ENCODE results near the gene COX6B2. TPM values are rescaled to one million over a fixed set of nuclear protein-coding genes. Genes with fewer than 3 reads are reported as not detected.

COX6B2 gene
- total and polyA plus RNA-seq, 2 of the 8 experiments (the other 6 are each of a cell fraction or from before 2014, with no cell fraction given), result 4.9 to 6.4 TPM

DNA sequence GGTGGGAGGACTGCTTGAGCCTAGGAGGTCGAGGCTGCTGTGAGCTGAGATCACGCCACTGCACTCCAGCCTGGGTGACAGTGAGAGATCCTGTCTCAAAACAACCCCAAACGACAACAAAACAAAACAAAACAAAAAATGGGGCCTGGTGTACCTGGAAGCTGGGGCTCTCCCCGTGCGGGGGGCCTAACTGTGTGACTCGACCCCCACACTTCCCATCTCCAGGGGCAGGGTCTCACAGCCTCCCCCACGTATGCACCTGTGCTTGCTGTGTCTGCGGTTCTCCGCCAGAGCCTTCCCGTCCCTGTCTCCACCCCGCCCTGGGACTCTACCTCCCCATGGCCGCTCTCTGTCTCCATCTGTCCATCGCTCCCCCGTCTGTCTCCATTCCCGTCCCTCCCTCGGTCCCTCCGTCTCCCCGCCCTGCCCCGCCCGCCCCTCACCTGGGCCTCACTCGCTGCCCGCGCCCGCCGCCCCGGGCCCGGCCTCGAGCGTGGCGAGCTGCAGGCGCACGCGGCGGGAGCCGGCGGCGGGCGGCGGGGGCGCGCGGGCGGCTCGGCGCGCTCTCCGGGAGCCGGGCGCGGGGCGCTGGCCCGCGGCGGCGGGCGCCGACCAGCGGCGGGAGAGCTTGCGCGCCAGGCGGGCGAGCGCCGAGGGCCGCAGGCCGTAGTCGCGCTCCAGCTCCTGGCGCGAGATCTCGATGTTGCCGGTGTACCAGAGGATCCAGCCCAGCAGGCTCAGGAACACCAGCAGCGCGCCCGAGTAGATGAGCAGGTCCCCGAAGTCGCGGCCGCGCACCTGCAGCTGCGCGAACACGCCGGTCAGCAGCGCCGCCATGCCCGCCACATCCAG is 29.0 kb upstream of the COX6B2 start:
- H3K9me3 ChIP-seq (ENCODE audit: insufficient read depth in 2 of 2, low read depth in 1 of 2, low read length in 1 of 2), result no peaks in the 10 kb centered on the region
- H3K79me2 ChIP-seq (ENCODE audit: control insufficient read depth in 1 of 2, insufficient read depth in 2 of 2, low read length in 2 of 2), result peaks cover 17 to 26% of the 10 kb centered on the region in 2 experiments; a peak in 3 of 4 replicates
- peak overlapping the region; percentile 47 to 94 (median 54) for H3K9ac ChIP-seq (replicated peaks in 1 of 4; ENCODE audit: extremely low read depth in 1 of 4, low read depth in 3 of 4, low read length in 3 of 4)
- peaks cover 23% of the 10 kb centered on the region for H3K79me1 ChIP-seq (ENCODE audit: low read depth, low read length)
- 5% methylated on average over 47 of the region's 88 CpGs; no CpG with 5 or more reads in 1 of the 2 experiments for WGBS, 2 experiments (ENCODE audit: extremely low coverage in 1 of 2, insufficient coverage in 1 of 2, insufficient read length in 1 of 2, insufficient replicate concordance in 2 of 2, low coverage in 1 of 2, low lambda C conversion rate in 2 of 2, missing lambda C conversion rate in 1 of 2)
- peak overlapping the region; percentile 99 for H3K14ac ChIP-seq (ENCODE audit: insufficient read length)
- no peak for FAIRE-seq
- H2AFZ ChIP-seq (ENCODE audit: low read length), result peak overlapping the region; percentile 91; the same call in 1 of the 2 replicates
- no peak overlapping the region for H2BK120ac ChIP-seq (replicated peaks; ENCODE audit: low read depth, low read length)
- H3K4me1 ChIP-seq (replicated peaks in 1 of 4; ENCODE audit: control insufficient read depth in 3 of 4, insufficient read depth in 4 of 4, low read length in 3 of 4), result peaks cover 0 to 37% (median 25%) of the 10 kb centered on the region in 4 experiments; a peak in 6 of 7 replicates
- H3K27ac ChIP-seq (ENCODE audit: low read depth, low read length), result no peak overlapping the region
- H3K4ac ChIP-seq (replicated peaks; ENCODE audit: insufficient read length, low read depth, low read length), result peak overlapping the region; percentile 91
- H3K4me3 ChIP-seq (ENCODE audit: extremely low read depth in 1 of 4, insufficient read depth in 2 of 4, low read depth in 3 of 4, low read length in 4 of 4), result peak overlapping the region; percentile 89 to 97 (median 94)
- no peak overlapping the region for H3K56ac ChIP-seq (replicated peaks; ENCODE audit: insufficient read length, low read depth, low read length)
- peak in 1 of 2 experiments; percentile 72 for DNase-seq (ENCODE audit: low read depth in 1 of 2, low spot score in 2 of 2)
- POLR2A ChIA-PET (ENCODE audit: partially characterized antibody), result interaction anchor here (0.5 to 26.7 kb wide), 32 partner anchors 8 to 296 kb away, joined by 3 to 874 read pairs (median 5); partner anchors contain the start of genes COX6B2, FIZ1, IL11 and KMT5C
- CTCF ChIA-PET (ENCODE audit: partially characterized antibody), result interaction anchor here (0.9 to 3.2 kb wide), 21 partner anchors 10 to 503 kb away, joined by 3 to 37 read pairs (median 4); partner anchors contain the start of gene UBE2S
- H4K91ac ChIP-seq (replicated peaks; ENCODE audit: insufficient read length, low read length), result peak overlapping the region; percentile 86
- H4K5ac ChIP-seq (ENCODE audit: insufficient read length, low read depth, low read length), result peak overlapping the region; percentile 52
- peaks cover 19 to 36% of the 10 kb centered on the region in 2 experiments for H4K20me1 ChIP-seq (replicated peaks in 1 of 2; ENCODE audit: control insufficient read depth in 1 of 2, insufficient read depth in 2 of 2, low read length in 2 of 2)
- H2BK12ac ChIP-seq (ENCODE audit: low read depth, low read length), result no peak overlapping the region
- H2BK15ac ChIP-seq (ENCODE audit: low read length), result peak overlapping the region; percentile 81; the same call in 1 of the 2 replicates
- peak overlapping the region; percentile 80; the same call in 1 of the 2 replicates for H2BK5ac ChIP-seq (ENCODE audit: low read depth, low read length)
- peaks cover 0 to 10% (median 4%) of the 10 kb centered on the region in 4 experiments; a peak in 4 of 7 replicates for H3K27me3 ChIP-seq (replicated peaks in 1 of 4; ENCODE audit: control insufficient read depth in 3 of 4, extremely low read depth in 1 of 4, insufficient read depth in 3 of 4, low read length in 3 of 4)
- peak overlapping the region; percentile 88 for H3K18ac ChIP-seq (ENCODE audit: extremely low read depth, low read length)
- no peak overlapping the region for H2BK20ac ChIP-seq (ENCODE audit: low read length)
- peak overlapping the region; percentile 92 for H4K8ac ChIP-seq (ENCODE audit: extremely low read depth, insufficient read depth, low read length)
- peak overlapping the region; percentile 93 to 95 for H3K4me2 ChIP-seq (ENCODE audit: insufficient read depth in 1 of 2, low read depth in 2 of 2, low read length in 2 of 2)
- H3K23me2 ChIP-seq (ENCODE audit: low read depth, low read length), result peaks cover 31% of the 10 kb centered on the region
- no peak overlapping the region; the same call in 1 of the 2 replicates for H2AK5ac ChIP-seq (ENCODE audit: low read depth, low read length)
- no peak overlapping the region for H3K23ac ChIP-seq (ENCODE audit: insufficient read length)
- peaks cover 13 to 20% (median 16%) of the 10 kb centered on the region in 4 experiments for H3K36me3 ChIP-seq (ENCODE audit: control insufficient read depth in 2 of 4, insufficient read depth in 4 of 4, low read length in 3 of 4)
- no peak for TF ChIP-seq YY1 (IDR thresholded peaks at IDR 0.05; ENCODE audit: low read depth, low read length)
- TF ChIP-seq RAD21 (IDR thresholded peaks at IDR 0.05 in 1 of 2, conservative IDR thresholded peaks at IDR 0.05 in 1 of 2; ENCODE audit: low read depth in 2 of 2, low read length in 2 of 2), result peak in 1 of 2 experiments; percentile 34; a peak in 2 of 4 replicates
- 0 out of 2 replicates have a peak, but pooled peaks have one; percentile 5 for TF ChIP-seq TAF1 (IDR thresholded peaks at IDR 0.05; ENCODE audit: low read depth, low read length)
- TF ChIP-seq, protein P1, sequence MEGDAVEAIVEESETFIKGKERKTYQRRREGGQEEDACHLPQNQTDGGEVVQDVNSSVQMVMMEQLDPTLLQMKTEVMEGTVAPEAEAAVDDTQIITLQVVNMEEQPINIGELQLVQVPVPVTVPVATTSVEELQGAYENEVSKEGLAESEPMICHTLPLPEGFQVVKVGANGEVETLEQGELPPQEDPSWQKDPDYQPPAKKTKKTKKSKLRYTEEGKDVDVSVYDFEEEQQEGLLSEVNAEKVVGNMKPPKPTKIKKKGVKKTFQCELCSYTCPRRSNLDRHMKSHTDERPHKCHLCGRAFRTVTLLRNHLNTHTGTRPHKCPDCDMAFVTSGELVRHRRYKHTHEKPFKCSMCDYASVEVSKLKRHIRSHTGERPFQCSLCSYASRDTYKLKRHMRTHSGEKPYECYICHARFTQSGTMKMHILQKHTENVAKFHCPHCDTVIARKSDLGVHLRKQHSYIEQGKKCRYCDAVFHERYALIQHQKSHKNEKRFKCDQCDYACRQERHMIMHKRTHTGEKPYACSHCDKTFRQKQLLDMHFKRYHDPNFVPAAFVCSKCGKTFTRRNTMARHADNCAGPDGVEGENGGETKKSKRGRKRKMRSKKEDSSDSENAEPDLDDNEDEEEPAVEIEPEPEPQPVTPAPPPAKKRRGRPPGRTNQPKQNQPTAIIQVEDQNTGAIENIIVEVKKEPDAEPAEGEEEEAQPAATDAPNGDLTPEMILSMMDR (IDR thresholded peaks at IDR 0.05; ENCODE audit: control extremely low read depth in 1 of 3, insufficient read depth in 1 of 3, low read depth in 1 of 3, low read length in 3 of 3), result peak in 1 of 3 experiments; percentile 18; a peak in 1 of 4 replicates
- TF ChIP-seq POLR2A (IDR thresholded peaks at IDR 0.05; ENCODE audit: control extremely low read depth in 1 of 2, low read depth in 2 of 2, low read length in 2 of 2), result peak in 1 of 2 experiments; percentile 26; a peak in 1 of 3 replicates
- peak; percentile 48 for TF ChIP-seq CHD2 (IDR thresholded peaks at IDR 0.05; ENCODE audit: low read length)
- no peak for TF ChIP-seq CHD1 (IDR thresholded peaks at IDR 0.05; ENCODE audit: low read depth, low read length)

Data from H1 (cell line).